Stimulated activated CD4-positive, alpha-beta T cell treated with anti-CD3 and anti-CD28 coated beads, Interleukin-2, amount 100 ng/mL, for 24 hours (primary cell): Measurements from ENCODE around the gene C20orf141.

Experiments
- DNase-seq, 2 donors: peaks; one replicate each; pipeline ENCODE4 v3.0.0-alpha.2; 2020

The C20orf141 gene

DNA sequence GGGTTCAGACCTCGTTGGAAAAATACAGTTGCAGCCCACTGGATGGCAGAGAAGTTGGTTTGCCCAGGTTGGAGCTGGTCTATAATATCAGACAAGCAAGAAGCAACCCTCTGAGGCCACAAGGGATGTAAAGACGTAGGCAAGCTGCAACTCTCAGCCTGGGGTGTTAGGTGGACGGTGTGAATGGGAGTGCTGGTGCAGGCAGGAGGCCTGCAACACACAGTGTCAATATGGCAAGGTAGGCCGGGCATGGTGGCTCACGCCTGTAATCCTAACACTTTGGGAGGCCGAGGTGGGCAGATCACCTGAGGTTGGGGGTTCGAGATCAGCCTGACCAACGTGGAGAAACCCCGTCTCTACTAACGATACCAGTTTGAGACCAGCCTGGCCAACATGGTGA, 36.3 kb downstream of the C20orf141 start:
- no peak for DNase-seq

DNA sequence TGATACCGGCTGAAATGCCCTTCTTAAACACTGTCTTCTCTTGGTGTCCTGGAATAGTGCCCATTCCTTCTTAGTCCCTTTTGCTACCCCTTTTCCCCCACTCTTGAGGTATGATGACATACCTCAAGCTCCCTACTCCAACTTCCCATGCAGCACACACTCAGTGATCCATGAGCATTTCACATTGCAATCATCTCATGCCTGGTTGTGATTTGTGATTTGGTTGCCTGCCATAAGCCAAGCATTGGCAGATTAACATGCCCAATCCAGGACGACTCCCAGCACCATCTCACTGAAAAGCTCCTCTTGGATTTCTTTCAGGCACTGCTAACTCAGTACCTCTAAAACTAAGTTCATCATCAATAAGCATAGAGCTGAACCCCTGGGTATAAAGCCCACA, 43.8 kb downstream of the C20orf141 start:
- no peak for DNase-seq

DNA sequence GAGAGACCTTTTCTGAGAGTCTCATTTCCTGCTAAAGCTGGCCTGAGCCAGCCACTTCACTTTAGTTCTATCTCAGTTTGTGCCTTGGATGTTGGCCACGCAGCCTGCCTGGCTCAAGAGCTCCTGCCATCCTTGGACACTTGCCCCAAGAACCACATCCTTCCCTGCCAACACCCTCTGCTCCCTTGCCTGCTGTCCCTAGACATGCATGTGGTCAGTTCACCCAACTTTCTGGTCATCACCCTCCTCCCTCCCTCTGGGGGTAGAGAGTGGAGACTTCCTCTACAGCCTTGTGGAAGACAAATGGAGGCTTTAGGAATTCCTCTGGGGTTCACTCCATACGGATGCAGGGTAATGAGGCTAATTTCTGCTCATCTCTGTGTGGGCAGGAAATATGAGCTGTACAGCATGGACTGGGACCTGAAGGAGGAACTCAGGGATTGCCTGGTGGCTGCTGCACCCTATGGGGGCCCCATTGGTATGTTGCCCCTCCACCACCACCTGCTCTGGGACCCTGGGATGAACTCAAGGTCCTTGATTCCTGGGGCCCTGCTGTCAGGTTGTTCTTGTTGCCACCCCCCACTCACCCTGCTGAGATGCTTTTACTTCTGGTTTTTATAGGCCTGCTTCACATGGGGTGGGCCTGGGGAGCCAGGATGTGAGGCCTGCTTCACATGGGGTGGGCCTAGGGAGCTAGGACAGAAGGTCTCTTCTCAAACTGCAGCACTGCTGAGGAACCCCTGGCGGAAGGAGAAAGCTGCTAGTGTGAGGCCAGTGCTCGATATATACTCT, 44.7 kb downstream of the C20orf141 start:
- no peak for DNase-seq

DNA sequence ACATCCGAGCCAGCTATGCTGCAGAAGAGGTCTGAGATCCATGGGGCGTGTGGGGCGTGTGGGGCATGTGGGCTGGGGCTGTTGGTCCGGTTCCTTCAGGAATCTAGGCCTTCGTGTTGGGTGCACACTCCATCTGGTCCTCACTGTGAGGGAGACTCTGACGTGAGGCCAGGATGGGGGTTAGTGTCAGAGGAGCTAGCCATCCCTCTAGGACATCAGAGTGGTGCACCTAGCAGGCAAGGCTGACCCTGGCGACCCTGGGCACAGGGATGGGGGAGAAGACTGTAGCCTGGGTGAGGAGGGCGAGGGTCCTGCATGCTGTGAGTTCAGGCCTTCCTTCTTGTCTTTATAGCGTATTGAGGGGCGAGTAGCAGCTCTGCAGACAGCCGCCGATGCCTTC, 49.8 kb downstream of the C20orf141 start:
- no peak for DNase-seq

DNA sequence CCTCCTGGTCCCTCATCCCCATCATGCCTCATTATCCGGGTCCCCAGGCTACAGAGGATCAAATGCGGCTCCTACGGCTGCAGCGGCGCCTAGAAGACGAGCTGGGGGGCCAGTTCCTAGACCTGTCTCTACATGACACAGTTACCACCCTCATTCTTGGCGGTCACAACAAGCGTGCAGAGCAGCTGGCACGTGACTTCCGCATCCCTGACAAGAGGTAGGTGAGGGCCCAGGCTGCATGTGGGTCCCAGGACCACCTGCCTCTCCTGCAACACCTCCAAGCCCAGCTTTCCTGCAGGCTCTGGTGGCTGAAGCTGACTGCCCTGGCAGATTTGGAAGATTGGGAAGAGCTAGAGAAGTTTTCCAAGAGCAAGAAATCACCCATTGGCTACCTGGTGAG, 50.3 kb downstream of the C20orf141 start:
- DNase-seq: no peak
